ENCODE results near the gene SATB1. TPM values are rescaled to one million over a fixed set of nuclear protein-coding genes. Genes with fewer than 3 reads are reported as not detected.

SATB1 gene
- total RNA-seq, 1 experiment from 2014 or later, result 5.9 TPM

GRCh38 chr3:18385706-18386105, 39.4 kb downstream of the SATB1 start:
- Histone ChIP-seq H4K20me1 (ENCODE audit: insufficient read depth, low read depth, low read length) (no peaks in the 10 kb centered on the region), H2AFZ (ENCODE audit: low read length) (no peak overlapping the region), H3K9me3 (ENCODE audit: low read length) (no peaks in the 10 kb centered on the region), H3K4me3 (ENCODE audit: low read length) (no peak overlapping the region), H3K9me2 (replicated peaks; ENCODE audit: insufficient read depth, low read length) (no peaks in the 10 kb centered on the region), H3K79me2 (ENCODE audit: low read length) (no peaks in the 10 kb centered on the region), H3K9ac (ENCODE audit: low read length) (no peak overlapping the region), H3K4me2 (ENCODE audit: low read depth, low read length, poor library complexity, severe bottlenecking) (no peak overlapping the region), H3K4me1 (ENCODE audit: low read length) (no peaks in the 10 kb centered on the region), H3K27ac (ENCODE audit: low read length) (no peak overlapping the region), H3K27me3 (ENCODE audit: low read length) (no peaks in the 10 kb centered on the region), H3K36me3 (ENCODE audit: insufficient read depth, low read length) (no peaks in the 10 kb centered on the region)
- DNase-seq, result no peak

GRCh38 chr3:18382760-18383369, 42.3 kb downstream of the SATB1 start:
- H3K4me1 ChIP-seq (ENCODE audit: low read length), result no peaks in the 10 kb centered on the region
- no peak overlapping the region for H3K9ac ChIP-seq (ENCODE audit: low read length)
- H3K27me3 ChIP-seq (ENCODE audit: low read length), result no peaks in the 10 kb centered on the region
- H3K79me2 ChIP-seq (ENCODE audit: low read length), result no peaks in the 10 kb centered on the region
- no peak overlapping the region for H3K4me2 ChIP-seq (ENCODE audit: low read depth, low read length, poor library complexity, severe bottlenecking)
- H2AFZ ChIP-seq (ENCODE audit: low read length), result no peak overlapping the region
- H3K9me3 ChIP-seq (ENCODE audit: low read length), result no peaks in the 10 kb centered on the region
- no peak overlapping the region for H3K27ac ChIP-seq (ENCODE audit: low read length)
- H4K20me1 ChIP-seq (ENCODE audit: insufficient read depth, low read depth, low read length), result no peaks in the 10 kb centered on the region
- no peak overlapping the region for H3K4me3 ChIP-seq (ENCODE audit: low read length)
- no peak for DNase-seq
- H3K9me2 ChIP-seq (replicated peaks; ENCODE audit: insufficient read depth, low read length), result no peaks in the 10 kb centered on the region
- no peaks in the 10 kb centered on the region for H3K36me3 ChIP-seq (ENCODE audit: insufficient read depth, low read length)

- H3K27ac ChIP-seq (ENCODE audit: low read length), result no peak overlapping the region
- H3K4me3 ChIP-seq (ENCODE audit: low read length), result no peak overlapping the region
- no peak for DNase-seq
- no peaks in the 10 kb centered on the region for H3K9me2 ChIP-seq (replicated peaks; ENCODE audit: insufficient read depth, low read length)
- H3K27me3 ChIP-seq (ENCODE audit: low read length), result no peaks in the 10 kb centered on the region
- no peaks in the 10 kb centered on the region for H3K4me1 ChIP-seq (ENCODE audit: low read length)
- no peaks in the 10 kb centered on the region for H3K36me3 ChIP-seq (ENCODE audit: insufficient read depth, low read length)
- H2AFZ ChIP-seq (ENCODE audit: low read length), result no peak overlapping the region
- no peaks in the 10 kb centered on the region for H3K79me2 ChIP-seq (ENCODE audit: low read length)
- H3K9ac ChIP-seq (ENCODE audit: low read length), result no peak overlapping the region
- H3K9me3 ChIP-seq (ENCODE audit: low read length), result no peaks in the 10 kb centered on the region
- no peak overlapping the region for H3K4me2 ChIP-seq (ENCODE audit: low read depth, low read length, poor library complexity, severe bottlenecking)
- no peaks in the 10 kb centered on the region for H4K20me1 ChIP-seq (ENCODE audit: insufficient read depth, low read depth, low read length)
These were observed 45.5 kb downstream of the SATB1 start for GRCh38 chr3:18379647-18380046.

GRCh38 chr3:18378218-18378617, 46.9 kb downstream of the SATB1 start:
- Histone ChIP-seq H3K27ac (ENCODE audit: low read length) (no peak overlapping the region), H3K9me2 (replicated peaks; ENCODE audit: insufficient read depth, low read length) (no peaks in the 10 kb centered on the region), H3K36me3 (ENCODE audit: insufficient read depth, low read length) (no peaks in the 10 kb centered on the region), H3K9ac (ENCODE audit: low read length) (no peak overlapping the region), H4K20me1 (ENCODE audit: insufficient read depth, low read depth, low read length) (no peaks in the 10 kb centered on the region), H3K79me2 (ENCODE audit: low read length) (no peaks in the 10 kb centered on the region), H3K4me2 (ENCODE audit: low read depth, low read length, poor library complexity, severe bottlenecking) (no peak overlapping the region), H3K9me3 (ENCODE audit: low read length) (no peaks in the 10 kb centered on the region), H3K27me3 (ENCODE audit: low read length) (no peaks in the 10 kb centered on the region), H2AFZ (ENCODE audit: low read length) (no peak overlapping the region), H3K4me3 (ENCODE audit: low read length) (no peak overlapping the region), H3K4me1 (ENCODE audit: low read length) (no peaks in the 10 kb centered on the region)
- no peak for DNase-seq

- H3K9me2 ChIP-seq (replicated peaks; ENCODE audit: insufficient read depth, low read length), result no peaks in the 10 kb centered on the region
- H3K4me2 ChIP-seq (ENCODE audit: low read depth, low read length, poor library complexity, severe bottlenecking), result no peak overlapping the region
- H3K4me1 ChIP-seq (ENCODE audit: low read length), result no peaks in the 10 kb centered on the region
- no peaks in the 10 kb centered on the region for H4K20me1 ChIP-seq (ENCODE audit: insufficient read depth, low read depth, low read length)
- H3K9ac ChIP-seq (ENCODE audit: low read length), result no peak overlapping the region
- no peak for DNase-seq
- no peaks in the 10 kb centered on the region for H3K27me3 ChIP-seq (ENCODE audit: low read length)
- no peaks in the 10 kb centered on the region for H3K9me3 ChIP-seq (ENCODE audit: low read length)
- H3K27ac ChIP-seq (ENCODE audit: low read length), result no peak overlapping the region
- no peak overlapping the region for H2AFZ ChIP-seq (ENCODE audit: low read length)
- H3K36me3 ChIP-seq (ENCODE audit: insufficient read depth, low read length), result no peaks in the 10 kb centered on the region
- no peaks in the 10 kb centered on the region for H3K79me2 ChIP-seq (ENCODE audit: low read length)
- no peak overlapping the region for H3K4me3 ChIP-seq (ENCODE audit: low read length)
These were observed 48.5 kb downstream of the SATB1 start for GRCh38 chr3:18376682-18377081.

- no peak overlapping the region for H3K27ac ChIP-seq (ENCODE audit: low read length)
- no peaks in the 10 kb centered on the region for H3K27me3 ChIP-seq (ENCODE audit: low read length)
- no peaks in the 10 kb centered on the region for H4K20me1 ChIP-seq (ENCODE audit: insufficient read depth, low read depth, low read length)
- no peak overlapping the region for H3K9ac ChIP-seq (ENCODE audit: low read length)
- no peaks in the 10 kb centered on the region for H3K9me3 ChIP-seq (ENCODE audit: low read length)
- H2AFZ ChIP-seq (ENCODE audit: low read length), result no peak overlapping the region
- no peaks in the 10 kb centered on the region for H3K36me3 ChIP-seq (ENCODE audit: insufficient read depth, low read length)
- H3K4me2 ChIP-seq (ENCODE audit: low read depth, low read length, poor library complexity, severe bottlenecking), result no peak overlapping the region
- H3K79me2 ChIP-seq (ENCODE audit: low read length), result no peaks in the 10 kb centered on the region
- no peak overlapping the region for H3K4me3 ChIP-seq (ENCODE audit: low read length)
- H3K4me1 ChIP-seq (ENCODE audit: low read length), result no peaks in the 10 kb centered on the region
- no peaks in the 10 kb centered on the region for H3K9me2 ChIP-seq (replicated peaks; ENCODE audit: insufficient read depth, low read length)
- DNase-seq, result no peak
These were observed 52.2 kb downstream of the SATB1 start for GRCh38 chr3:18372786-18373405.

- H3K27ac ChIP-seq (ENCODE audit: low read length), result no peak overlapping the region
- no peaks in the 10 kb centered on the region for H3K36me3 ChIP-seq (ENCODE audit: insufficient read depth, low read length)
- H3K4me2 ChIP-seq (ENCODE audit: low read depth, low read length, poor library complexity, severe bottlenecking), result no peak overlapping the region
- no peak overlapping the region for H3K4me3 ChIP-seq (ENCODE audit: low read length)
- no peaks in the 10 kb centered on the region for H3K27me3 ChIP-seq (ENCODE audit: low read length)
- no peak for DNase-seq
- H4K20me1 ChIP-seq (ENCODE audit: insufficient read depth, low read depth, low read length), result no peaks in the 10 kb centered on the region
- H2AFZ ChIP-seq (ENCODE audit: low read length), result no peak overlapping the region
- no peak overlapping the region for H3K9ac ChIP-seq (ENCODE audit: low read length)
- no peaks in the 10 kb centered on the region for H3K9me2 ChIP-seq (replicated peaks; ENCODE audit: insufficient read depth, low read length)
- H3K9me3 ChIP-seq (ENCODE audit: low read length), result no peaks in the 10 kb centered on the region
- H3K4me1 ChIP-seq (ENCODE audit: low read length), result no peaks in the 10 kb centered on the region
- H3K79me2 ChIP-seq (ENCODE audit: low read length), result no peaks in the 10 kb centered on the region
These were observed 54.5 kb downstream of the SATB1 start for GRCh38 chr3:18370672-18371071.

GRCh38 chr3:18369551-18370185, 55.5 kb downstream of the SATB1 start:
- H3K9ac ChIP-seq (ENCODE audit: low read length), result no peak overlapping the region
- H3K79me2 ChIP-seq (ENCODE audit: low read length), result no peaks in the 10 kb centered on the region
- H4K20me1 ChIP-seq (ENCODE audit: insufficient read depth, low read depth, low read length), result no peaks in the 10 kb centered on the region
- H3K9me3 ChIP-seq (ENCODE audit: low read length), result no peaks in the 10 kb centered on the region
- no peaks in the 10 kb centered on the region for H3K27me3 ChIP-seq (ENCODE audit: low read length)
- H2AFZ ChIP-seq (ENCODE audit: low read length), result no peak overlapping the region
- H3K36me3 ChIP-seq (ENCODE audit: insufficient read depth, low read length), result no peaks in the 10 kb centered on the region
- H3K9me2 ChIP-seq (replicated peaks; ENCODE audit: insufficient read depth, low read length), result no peaks in the 10 kb centered on the region
- H3K4me2 ChIP-seq (ENCODE audit: low read depth, low read length, poor library complexity, severe bottlenecking), result no peak overlapping the region
- H3K27ac ChIP-seq (ENCODE audit: low read length), result no peak overlapping the region
- no peaks in the 10 kb centered on the region for H3K4me1 ChIP-seq (ENCODE audit: low read length)
- no peak overlapping the region for H3K4me3 ChIP-seq (ENCODE audit: low read length)
- DNase-seq, result no peak
